Endothelial cell (in vitro differentiated cells): ENCODE measurements around the gene KBTBD6. TPM values are rescaled to one million over a fixed set of nuclear protein-coding genes. Genes with fewer than 3 reads are reported as not detected.

Experiments used
- DNase-seq: peaks from one replicate; pipeline ENCODE4 v3.0.0; 2021; ENCODE audit warnings: low spot score
- H3K27ac Mint-ChIP-seq: one replicate; pipeline ENCODE4 v1.8.0; 2021; ENCODE audit warnings: mixed read lengths, inconsistent platforms; ENCODE audit not compliant: unreplicated experiment
- H3K27me3 Mint-ChIP-seq: one replicate; pipeline ENCODE4 v1.8.0; 2021; ENCODE audit warnings: mild to moderate bottlenecking, moderate library complexity, mixed read lengths, inconsistent platforms; ENCODE audit not compliant: unreplicated experiment
- H3K36me3 Mint-ChIP-seq: one replicate; pipeline ENCODE4 v1.8.0; 2021; ENCODE audit warnings: mild to moderate bottlenecking, low read depth, mixed read lengths, inconsistent platforms; ENCODE audit not compliant: unreplicated experiment
- H3K4me1 Mint-ChIP-seq: one replicate; pipeline ENCODE4 v1.8.0; 2021; ENCODE audit warnings: mild to moderate bottlenecking, mixed read lengths, inconsistent platforms; ENCODE audit not compliant: unreplicated experiment
- H3K4me3 Mint-ChIP-seq: one replicate; pipeline ENCODE4 v1.8.0; 2021; ENCODE audit warnings: mild to moderate bottlenecking, mixed read lengths, inconsistent platforms; ENCODE audit not compliant: unreplicated experiment
- H3K9me3 Mint-ChIP-seq: one replicate; pipeline ENCODE4 v1.8.0; 2021; ENCODE audit warnings: mixed read lengths, inconsistent platforms; ENCODE audit not compliant: unreplicated experiment
- total RNA-seq: library from RNA; stranded (reverse); fragmentation: NEBNext Ultra II Directional; extraction: Animal tissue kit (Norgen Biotek cat#: 25700); gene quantifications from one replicate; pipeline ENCODE4 v1.2.1, GENCODE V29; 2021; ENCODE audit not compliant: unreplicated experiment
- TF ChIP-seq, protein P1 (sequence below): fragments of 200-600 bp; sonication (generic); IDR thresholded peaks from one replicate; pipeline ENCODE4 v1.5.0; 2021; ENCODE audit warnings: antibody characterized with exemption; ENCODE audit not compliant: unreplicated experiment

The KBTBD6 gene
- total RNA-seq, 1 donor from 2014 or later: 5.3 TPM

DNA sequence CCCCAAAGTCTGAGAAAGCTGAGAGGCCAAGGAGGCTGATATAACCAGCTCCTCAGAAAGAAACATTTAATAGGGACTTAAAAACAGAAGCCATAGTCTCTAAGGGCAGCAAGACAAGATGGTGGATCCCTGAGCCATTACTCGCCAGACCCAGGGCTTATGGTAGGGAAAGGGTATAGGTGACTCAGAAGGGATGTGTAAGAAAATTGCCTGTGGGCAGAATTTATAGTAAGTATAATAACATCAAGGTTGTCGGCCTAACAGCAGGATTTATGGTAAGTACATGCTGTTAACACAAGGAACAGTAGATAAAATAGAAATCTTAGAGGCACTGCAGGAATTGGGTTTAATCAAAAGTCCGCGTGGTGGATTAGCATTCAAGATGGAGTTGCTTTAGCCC lies 14.7 kb downstream of the KBTBD6 start:
- no peak for DNase-seq
- Mint-ChIP-seq H3K27me3 (no peaks in the 10 kb centered on the region), H3K27ac (no peak overlapping the region), H3K9me3 (no peaks in the 10 kb centered on the region), H3K36me3 (no peaks in the 10 kb centered on the region), H3K4me1 (no peaks in the 10 kb centered on the region), H3K4me3 (no peak overlapping the region)
- TF ChIP-seq, protein P1, sequence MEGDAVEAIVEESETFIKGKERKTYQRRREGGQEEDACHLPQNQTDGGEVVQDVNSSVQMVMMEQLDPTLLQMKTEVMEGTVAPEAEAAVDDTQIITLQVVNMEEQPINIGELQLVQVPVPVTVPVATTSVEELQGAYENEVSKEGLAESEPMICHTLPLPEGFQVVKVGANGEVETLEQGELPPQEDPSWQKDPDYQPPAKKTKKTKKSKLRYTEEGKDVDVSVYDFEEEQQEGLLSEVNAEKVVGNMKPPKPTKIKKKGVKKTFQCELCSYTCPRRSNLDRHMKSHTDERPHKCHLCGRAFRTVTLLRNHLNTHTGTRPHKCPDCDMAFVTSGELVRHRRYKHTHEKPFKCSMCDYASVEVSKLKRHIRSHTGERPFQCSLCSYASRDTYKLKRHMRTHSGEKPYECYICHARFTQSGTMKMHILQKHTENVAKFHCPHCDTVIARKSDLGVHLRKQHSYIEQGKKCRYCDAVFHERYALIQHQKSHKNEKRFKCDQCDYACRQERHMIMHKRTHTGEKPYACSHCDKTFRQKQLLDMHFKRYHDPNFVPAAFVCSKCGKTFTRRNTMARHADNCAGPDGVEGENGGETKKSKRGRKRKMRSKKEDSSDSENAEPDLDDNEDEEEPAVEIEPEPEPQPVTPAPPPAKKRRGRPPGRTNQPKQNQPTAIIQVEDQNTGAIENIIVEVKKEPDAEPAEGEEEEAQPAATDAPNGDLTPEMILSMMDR: no peak

- Mint-ChIP-seq H3K4me3 (no peak overlapping the region), H3K27me3 (peaks cover 6% of the 10 kb centered on the region), H3K36me3 (peaks cover 4% of the 10 kb centered on the region), H3K9me3 (no peaks in the 10 kb centered on the region), H3K4me1 (no peaks in the 10 kb centered on the region), H3K27ac (no peak overlapping the region)
- TF ChIP-seq, protein P1: no peak
- no peak for DNase-seq
These were observed 21.1 kb downstream of the KBTBD6 start for GRCh38 chr13:41111454-41111853.

GRCh38 chr13:41107584-41108014 lies 25.0 kb downstream of the KBTBD6 start:
- DNase-seq: no peak
- Mint-ChIP-seq H3K9me3 (no peaks in the 10 kb centered on the region), H3K4me3 (no peak overlapping the region), H3K27ac (no peak overlapping the region), H3K27me3 (peaks cover 6% of the 10 kb centered on the region), H3K4me1 (no peaks in the 10 kb centered on the region), H3K36me3 (peaks cover 4% of the 10 kb centered on the region)
- TF ChIP-seq, protein P1: no peak

DNA sequence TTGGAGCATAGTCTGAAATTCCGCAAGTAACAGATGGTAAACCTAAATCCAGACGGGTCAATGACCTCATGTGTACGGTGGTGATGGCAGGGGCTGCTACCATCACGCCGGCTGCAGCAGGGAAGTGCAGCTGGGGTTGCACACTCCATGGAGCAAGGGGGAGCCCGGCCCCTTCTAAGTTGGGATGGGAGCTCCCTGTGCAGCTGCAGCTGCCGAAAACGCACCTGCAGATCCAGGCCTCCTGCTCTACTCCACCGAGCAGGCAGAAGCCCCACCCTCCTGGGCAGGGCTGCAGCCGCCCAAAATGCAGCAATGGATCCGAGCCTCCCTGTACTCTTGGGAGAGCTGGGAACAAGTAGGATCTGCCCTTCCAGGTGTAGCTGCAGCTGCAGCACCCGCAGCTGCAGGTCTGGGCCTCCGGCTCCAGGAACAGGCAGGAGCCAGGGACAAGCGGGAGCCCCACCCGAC lies 25.5 kb downstream of the KBTBD6 start:
- Mint-ChIP-seq H3K4me1 (no peaks in the 10 kb centered on the region), H3K27ac (no peak overlapping the region), H3K36me3 (peaks cover 4% of the 10 kb centered on the region), H3K27me3 (peaks cover 6% of the 10 kb centered on the region), H3K4me3 (no peak overlapping the region), H3K9me3 (no peaks in the 10 kb centered on the region)
- no peak for DNase-seq
- TF ChIP-seq, protein P1: no peak

- no peaks in the 10 kb centered on the region for H3K9me3 Mint-ChIP-seq
- peaks cover 2% of the 10 kb centered on the region for H3K27me3 Mint-ChIP-seq
- H3K27ac Mint-ChIP-seq: no peak overlapping the region
- DNase-seq: no peak
- H3K4me1 Mint-ChIP-seq: no peaks in the 10 kb centered on the region
- no peak overlapping the region for H3K4me3 Mint-ChIP-seq
- no peaks in the 10 kb centered on the region for H3K36me3 Mint-ChIP-seq
- TF ChIP-seq, protein P1: no peak
These were observed 32.6 kb downstream of the KBTBD6 start for GRCh38 chr13:41099986-41100385.
